OCI-LY7 (cell line): Measurements from ENCODE around the gene NCKAP5.

Experiments used
- EZH2phosphoT487 ChIP-seq: fragments of 200-600 bp; sonication (generic); IDR thresholded peaks from 2 replicates; pipeline ENCODE4 v1.6.1; 2018; ENCODE audit warnings: low read depth, borderline replicate concordance, mild to moderate bottlenecking, mixed run types, antibody characterized with exemption, low read length, moderate library complexity, mixed read lengths
- TF ChIP-seq, protein P1 (sequence below): fragments of 200-600 bp; sonication (generic); conservative IDR thresholded peaks from 2 replicates; pipeline ENCODE4 v1.5.1; 2014; ENCODE audit warnings: mild to moderate bottlenecking, antibody characterized with exemption, low read length, moderate library complexity, mixed read lengths

GRCh38 chr2:132760405-132760804 is 807.9 kb downstream of the NCKAP5 start:
- TF ChIP-seq, protein P1, sequence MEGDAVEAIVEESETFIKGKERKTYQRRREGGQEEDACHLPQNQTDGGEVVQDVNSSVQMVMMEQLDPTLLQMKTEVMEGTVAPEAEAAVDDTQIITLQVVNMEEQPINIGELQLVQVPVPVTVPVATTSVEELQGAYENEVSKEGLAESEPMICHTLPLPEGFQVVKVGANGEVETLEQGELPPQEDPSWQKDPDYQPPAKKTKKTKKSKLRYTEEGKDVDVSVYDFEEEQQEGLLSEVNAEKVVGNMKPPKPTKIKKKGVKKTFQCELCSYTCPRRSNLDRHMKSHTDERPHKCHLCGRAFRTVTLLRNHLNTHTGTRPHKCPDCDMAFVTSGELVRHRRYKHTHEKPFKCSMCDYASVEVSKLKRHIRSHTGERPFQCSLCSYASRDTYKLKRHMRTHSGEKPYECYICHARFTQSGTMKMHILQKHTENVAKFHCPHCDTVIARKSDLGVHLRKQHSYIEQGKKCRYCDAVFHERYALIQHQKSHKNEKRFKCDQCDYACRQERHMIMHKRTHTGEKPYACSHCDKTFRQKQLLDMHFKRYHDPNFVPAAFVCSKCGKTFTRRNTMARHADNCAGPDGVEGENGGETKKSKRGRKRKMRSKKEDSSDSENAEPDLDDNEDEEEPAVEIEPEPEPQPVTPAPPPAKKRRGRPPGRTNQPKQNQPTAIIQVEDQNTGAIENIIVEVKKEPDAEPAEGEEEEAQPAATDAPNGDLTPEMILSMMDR: no peak
- no peak for TF ChIP-seq EZH2phosphoT487
